ENCODE results near the gene NETO1.

NETO1 gene

GRCh38 chr18:72903033-72903432 lies 35.2 kb upstream of the NETO1 start:
- TF ChIP-seq EZH2phosphoT487 (IDR thresholded peaks at IDR 0.05; ENCODE audit: borderline replicate concordance) = no peak
- TF ChIP-seq CTCF (conservative IDR thresholded peaks at IDR 0.05; ENCODE audit: low read length) = no peak
- Histone ChIP-seq H3K9me3 (ENCODE audit: insufficient read depth, low read depth, low read length) (no peaks in the 10 kb centered on the region), H3K79me2 (ENCODE audit: insufficient read depth, low read length) (no peaks in the 10 kb centered on the region), H3K36me3 (ENCODE audit: insufficient read depth, low read length) (no peaks in the 10 kb centered on the region), H3K4me3 (ENCODE audit: low read length, poor library complexity, severe bottlenecking) (no peak overlapping the region), H4K20me1 (ENCODE audit: insufficient read depth, low read length, poor library complexity, severe bottlenecking) (no peaks in the 10 kb centered on the region), H3K9me2 (replicated peaks; ENCODE audit: low read depth, low read length) (no peaks in the 10 kb centered on the region), H3K4me2 (ENCODE audit: low read depth, low read length, poor library complexity, severe bottlenecking) (no peak overlapping the region), H3K4me1 (ENCODE audit: insufficient read depth, low read length, poor library complexity, severe bottlenecking) (no peaks in the 10 kb centered on the region), H3K27me3 (ENCODE audit: insufficient read depth, low read length, poor library complexity, severe bottlenecking) (no peaks in the 10 kb centered on the region), H3F3A (ENCODE audit: low read depth) (no peaks in the 10 kb centered on the region), H2AFZ (ENCODE audit: low read length) (no peak overlapping the region), H3K9ac (ENCODE audit: low read depth, low read length, poor library complexity, severe bottlenecking) (no peak overlapping the region)

GRCh38 chr18:72899338-72899737 lies 31.6 kb upstream of the NETO1 start:
- no peak overlapping the region for H3K4me2 ChIP-seq (ENCODE audit: low read depth, low read length, poor library complexity, severe bottlenecking)
- H3K27me3 ChIP-seq (ENCODE audit: insufficient read depth, low read length, poor library complexity, severe bottlenecking) = no peaks in the 10 kb centered on the region
- H3K79me2 ChIP-seq (ENCODE audit: insufficient read depth, low read length) = no peaks in the 10 kb centered on the region
- H2AFZ ChIP-seq (ENCODE audit: low read length) = no peak overlapping the region
- no peak overlapping the region for H3K9ac ChIP-seq (ENCODE audit: low read depth, low read length, poor library complexity, severe bottlenecking)
- H3F3A ChIP-seq (ENCODE audit: low read depth) = no peaks in the 10 kb centered on the region
- H4K20me1 ChIP-seq (ENCODE audit: insufficient read depth, low read length, poor library complexity, severe bottlenecking) = no peaks in the 10 kb centered on the region
- H3K9me3 ChIP-seq (ENCODE audit: insufficient read depth, low read depth, low read length) = no peaks in the 10 kb centered on the region
- no peaks in the 10 kb centered on the region for H3K9me2 ChIP-seq (replicated peaks; ENCODE audit: low read depth, low read length)
- H3K36me3 ChIP-seq (ENCODE audit: insufficient read depth, low read length) = no peaks in the 10 kb centered on the region
- no peak for TF ChIP-seq EZH2phosphoT487 (IDR thresholded peaks at IDR 0.05; ENCODE audit: borderline replicate concordance)
- no peak for TF ChIP-seq CTCF (conservative IDR thresholded peaks at IDR 0.05; ENCODE audit: low read length)
- H3K4me1 ChIP-seq (ENCODE audit: insufficient read depth, low read length, poor library complexity, severe bottlenecking) = no peaks in the 10 kb centered on the region
- no peak overlapping the region for H3K4me3 ChIP-seq (ENCODE audit: low read length, poor library complexity, severe bottlenecking)

- no peak overlapping the region for H3K4me2 ChIP-seq (ENCODE audit: low read depth, low read length, poor library complexity, severe bottlenecking)
- H3K4me1 ChIP-seq (ENCODE audit: insufficient read depth, low read length, poor library complexity, severe bottlenecking) = no peaks in the 10 kb centered on the region
- H3K36me3 ChIP-seq (ENCODE audit: insufficient read depth, low read length) = no peaks in the 10 kb centered on the region
- H3K9me2 ChIP-seq (replicated peaks; ENCODE audit: low read depth, low read length) = no peaks in the 10 kb centered on the region
- H4K20me1 ChIP-seq (ENCODE audit: insufficient read depth, low read length, poor library complexity, severe bottlenecking) = no peaks in the 10 kb centered on the region
- no peaks in the 10 kb centered on the region for H3K27me3 ChIP-seq (ENCODE audit: insufficient read depth, low read length, poor library complexity, severe bottlenecking)
- H3K79me2 ChIP-seq (ENCODE audit: insufficient read depth, low read length) = no peaks in the 10 kb centered on the region
- H3K9ac ChIP-seq (ENCODE audit: low read depth, low read length, poor library complexity, severe bottlenecking) = no peak overlapping the region
- no peak overlapping the region for H2AFZ ChIP-seq (ENCODE audit: low read length)
- no peak for TF ChIP-seq CTCF (conservative IDR thresholded peaks at IDR 0.05; ENCODE audit: low read length)
- TF ChIP-seq EZH2phosphoT487 (IDR thresholded peaks at IDR 0.05; ENCODE audit: borderline replicate concordance) = no peak
- no peaks in the 10 kb centered on the region for H3F3A ChIP-seq (ENCODE audit: low read depth)
- no peaks in the 10 kb centered on the region for H3K9me3 ChIP-seq (ENCODE audit: insufficient read depth, low read depth, low read length)
- H3K4me3 ChIP-seq (ENCODE audit: low read length, poor library complexity, severe bottlenecking) = no peak overlapping the region
These were observed 31.1 kb upstream of the NETO1 start for GRCh38 chr18:72898870-72899269.

Measured in Loucy (cell line).